ENCODE data around the gene SND1. TPM values are rescaled to one million over a fixed set of nuclear protein-coding genes. Genes with fewer than 3 reads are reported as not detected.

The SND1 gene
- total and polyA plus RNA-seq, 2 of the 4 experiments (the other 2 are of a cell fraction) = 154 to 294 TPM

DNA sequence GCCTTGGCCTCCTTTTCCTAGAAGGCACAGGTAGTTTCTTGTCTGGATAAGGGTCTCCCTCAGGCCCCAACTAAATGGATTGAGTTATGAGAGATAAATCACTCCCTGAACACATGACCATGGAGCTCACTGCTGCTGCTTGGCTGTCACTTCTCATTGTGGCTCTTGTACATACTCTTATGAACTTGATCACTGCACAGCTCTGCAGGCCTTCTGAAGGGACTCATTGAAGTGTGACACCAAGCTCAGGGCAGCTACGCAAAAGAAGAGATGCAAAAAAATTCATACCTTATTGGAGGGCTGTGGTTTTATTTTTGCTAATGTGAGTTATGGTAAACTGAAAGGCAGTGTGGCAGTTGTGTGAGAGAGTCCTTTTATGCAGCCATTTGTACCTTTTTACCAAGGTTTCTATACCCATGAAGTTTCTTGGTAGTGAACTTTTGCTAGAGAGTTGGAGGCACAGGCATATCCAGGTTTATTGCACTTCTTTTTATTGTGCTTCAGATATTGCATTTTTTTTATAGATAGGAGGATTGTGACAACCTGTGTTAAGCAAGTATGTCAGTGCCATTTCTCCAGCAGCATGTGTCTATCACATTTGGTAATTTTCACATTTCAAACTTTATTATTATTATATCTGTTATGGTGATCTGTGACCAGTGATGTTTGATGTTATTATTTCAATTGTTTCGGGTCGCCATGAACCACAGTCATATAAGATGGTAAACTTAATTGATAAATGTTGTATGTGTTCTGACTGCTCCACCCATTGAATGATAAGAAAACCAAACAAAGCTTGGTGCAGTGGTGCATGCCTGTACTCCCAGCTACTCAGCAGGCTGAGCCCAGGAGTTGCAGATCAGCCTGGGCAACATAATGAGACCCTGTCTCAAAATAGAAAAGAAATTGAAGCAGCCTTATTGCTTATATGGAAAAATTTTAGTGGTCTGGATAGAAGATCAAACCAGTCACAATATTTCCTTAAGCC is 278.6 kb downstream of the SND1 start:
- Histone ChIP-seq H3K27ac (ENCODE audit: insufficient read depth, low read length) (no peak overlapping the region), H3K4ac (ENCODE audit: low read depth, low read length) (no peak overlapping the region), H3K14ac (replicated peaks; ENCODE audit: low read depth, low read length) (no peak overlapping the region), H3K23ac (ENCODE audit: low read depth, low read length) (no peak overlapping the region), H3K56ac (ENCODE audit: extremely low read depth, insufficient read depth, low read length) (no peak overlapping the region), H3K9me1 (ENCODE audit: insufficient read depth, low read length) (peaks cover 14% of the 10 kb centered on the region), H4K8ac (ENCODE audit: low read depth in 2 of 2, low read length in 2 of 2) (no peak overlapping the region), H2AFZ (replicated peaks; ENCODE audit: low read length, poor library complexity) (no peak overlapping the region), H4K91ac (ENCODE audit: insufficient read depth, low read depth, low read length) (no peak overlapping the region), H2BK15ac (ENCODE audit: low read depth, low read length) (no peak overlapping the region), H3K79me1 (ENCODE audit: low read depth in 1 of 2, low read length in 2 of 2) (peaks cover 51 to 58% of the 10 kb centered on the region in 2 experiments), H3K9me3 (ENCODE audit: control insufficient read depth, insufficient read depth, low read length) (peaks cover 1% of the 10 kb centered on the region; the same call in 1 of the 2 replicates), H2AK9ac (replicated peaks; ENCODE audit: low read depth, low read length, poor library complexity) (no peak overlapping the region), H3K4me3 (ENCODE audit: insufficient read depth, low read depth, low read length) (no peak overlapping the region), H2BK20ac (ENCODE audit: low read depth, low read length) (no peak overlapping the region), H2BK120ac (ENCODE audit: low read depth, low read length) (no peak overlapping the region), H2BK5ac (ENCODE audit: low read depth, low read length, poor library complexity, severe bottlenecking) (no peak overlapping the region), H3K4me2 (ENCODE audit: low read depth, low read length) (no peak overlapping the region), H3K27me3 (ENCODE audit: control insufficient read depth, insufficient read depth, low read length) (no peaks in the 10 kb centered on the region), H4K5ac (ENCODE audit: low read depth, low read length) (no peak overlapping the region), H4K20me1 (ENCODE audit: insufficient read depth, low read length) (peaks cover 24% of the 10 kb centered on the region), H3K9ac (ENCODE audit: low read depth, low read length) (no peak overlapping the region), H3K36me3 (ENCODE audit: control insufficient read depth, insufficient read depth, low read length) (peaks cover 21% of the 10 kb centered on the region), H3K4me1 (ENCODE audit: control insufficient read depth, insufficient read depth, low read length) (peaks cover 10% of the 10 kb centered on the region), H3K18ac (ENCODE audit: low read depth, low read length) (no peak overlapping the region), H2AK5ac (ENCODE audit: low read depth, low read length) (no peak overlapping the region)
- dilution Hi-C loops (cut with HindIII; ENCODE audit: low sequenced_read_pairs, unreplicated experiment) (no loop called here), in situ Hi-C loops (cut with MboI; ENCODE audit: low sequenced_read_pairs) (no loop called here), intact Hi-C loops (cut with micrococcal nuclease) (no loop called here)
- ATAC-seq (ENCODE audit: low read depth) (no peak), DNase-seq (no peak)
- no peak for TF ChIP-seq MXI1 (IDR thresholded peaks at IDR 0.05; ENCODE audit: borderline replicate concordance, low read depth, low read length)
- no peak for TF ChIP-seq FOS (IDR thresholded peaks at IDR 0.05; ENCODE audit: low read depth, low read length)
- no peak for TF ChIP-seq RFX5 (IDR thresholded peaks at IDR 0.05; ENCODE audit: low read depth, low read length)
- no peak for TF ChIP-seq NFE2L2 (IDR thresholded peaks at IDR 0.05; ENCODE audit: low read depth, low read length)
- no peak for TF ChIP-seq POLR2A (IDR thresholded peaks at IDR 0.05; ENCODE audit: low read depth, low read length)
- TF ChIP-seq, protein P1, sequence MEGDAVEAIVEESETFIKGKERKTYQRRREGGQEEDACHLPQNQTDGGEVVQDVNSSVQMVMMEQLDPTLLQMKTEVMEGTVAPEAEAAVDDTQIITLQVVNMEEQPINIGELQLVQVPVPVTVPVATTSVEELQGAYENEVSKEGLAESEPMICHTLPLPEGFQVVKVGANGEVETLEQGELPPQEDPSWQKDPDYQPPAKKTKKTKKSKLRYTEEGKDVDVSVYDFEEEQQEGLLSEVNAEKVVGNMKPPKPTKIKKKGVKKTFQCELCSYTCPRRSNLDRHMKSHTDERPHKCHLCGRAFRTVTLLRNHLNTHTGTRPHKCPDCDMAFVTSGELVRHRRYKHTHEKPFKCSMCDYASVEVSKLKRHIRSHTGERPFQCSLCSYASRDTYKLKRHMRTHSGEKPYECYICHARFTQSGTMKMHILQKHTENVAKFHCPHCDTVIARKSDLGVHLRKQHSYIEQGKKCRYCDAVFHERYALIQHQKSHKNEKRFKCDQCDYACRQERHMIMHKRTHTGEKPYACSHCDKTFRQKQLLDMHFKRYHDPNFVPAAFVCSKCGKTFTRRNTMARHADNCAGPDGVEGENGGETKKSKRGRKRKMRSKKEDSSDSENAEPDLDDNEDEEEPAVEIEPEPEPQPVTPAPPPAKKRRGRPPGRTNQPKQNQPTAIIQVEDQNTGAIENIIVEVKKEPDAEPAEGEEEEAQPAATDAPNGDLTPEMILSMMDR (conservative IDR thresholded peaks at IDR 0.05; ENCODE audit: low read depth, low read length) = no peak
- TF ChIP-seq, protein P2, sequence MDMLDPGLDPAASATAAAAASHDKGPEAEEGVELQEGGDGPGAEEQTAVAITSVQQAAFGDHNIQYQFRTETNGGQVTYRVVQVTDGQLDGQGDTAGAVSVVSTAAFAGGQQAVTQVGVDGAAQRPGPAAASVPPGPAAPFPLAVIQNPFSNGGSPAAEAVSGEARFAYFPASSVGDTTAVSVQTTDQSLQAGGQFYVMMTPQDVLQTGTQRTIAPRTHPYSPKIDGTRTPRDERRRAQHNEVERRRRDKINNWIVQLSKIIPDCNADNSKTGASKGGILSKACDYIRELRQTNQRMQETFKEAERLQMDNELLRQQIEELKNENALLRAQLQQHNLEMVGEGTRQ (IDR thresholded peaks at IDR 0.05; ENCODE audit: low read depth, low read length) = no peak
- TF ChIP-seq, protein P3, sequence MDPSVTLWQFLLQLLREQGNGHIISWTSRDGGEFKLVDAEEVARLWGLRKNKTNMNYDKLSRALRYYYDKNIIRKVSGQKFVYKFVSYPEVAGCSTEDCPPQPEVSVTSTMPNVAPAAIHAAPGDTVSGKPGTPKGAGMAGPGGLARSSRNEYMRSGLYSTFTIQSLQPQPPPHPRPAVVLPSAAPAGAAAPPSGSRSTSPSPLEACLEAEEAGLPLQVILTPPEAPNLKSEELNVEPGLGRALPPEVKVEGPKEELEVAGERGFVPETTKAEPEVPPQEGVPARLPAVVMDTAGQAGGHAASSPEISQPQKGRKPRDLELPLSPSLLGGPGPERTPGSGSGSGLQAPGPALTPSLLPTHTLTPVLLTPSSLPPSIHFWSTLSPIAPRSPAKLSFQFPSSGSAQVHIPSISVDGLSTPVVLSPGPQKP (IDR thresholded peaks at IDR 0.05; ENCODE audit: borderline replicate concordance, low read depth, low read length) = no peak
- no peak for TF ChIP-seq MAZ (IDR thresholded peaks at IDR 0.05; ENCODE audit: borderline replicate concordance, low read depth, low read length)
- BruUV-seq (replicated peaks) = no TSS peak
- WGBS, 2 experiments (ENCODE audit: extremely low coverage in 2 of 2, insufficient read length in 1 of 2) = no CpG with 5 or more reads among the region's 3 CpGs
- ChIA-PET POLR2A (ENCODE audit: unreplicated experiment) (no interaction called here), CTCF (no interaction called here)
